Spleen (tissue), 11 donors: Measurements from ENCODE around the gene MED26. TPM values are rescaled to one million over a fixed set of nuclear protein-coding genes. Genes with fewer than 3 reads are reported as not detected.
A peak's percentile ranks its signal among the peaks of the same experiment; 100 is the strongest.

Experiments used
- DNase-seq: peaks from one replicate; pipeline ENCODE4 v3.0.0-alpha.2; 2020
- H3K27ac ChIP-seq, 8 donors: fragments of 200-600 bp; sonication (generic) in 7 of 8; 1 replicate in 4 of 8; 2 replicates in 4 of 8; pipeline versions ENCODE4 v1.5.0 to v1.8.0; 2016 to 2021; ENCODE audit warnings: inconsistent platforms in 4 of 8, mild to moderate bottlenecking in 4 of 8, moderate library complexity in 1 of 8
- H3K27me3 ChIP-seq, 7 donors: fragments of 200-600 bp; sonication (generic) in 6 of 7; replicated peaks in 1 of 7; 1 replicate in 4 of 7; 2 replicates in 3 of 7; pipeline versions ENCODE4 v1.5.0 to v1.8.0; 2016 to 2021; ENCODE audit warnings: inconsistent platforms in 3 of 7, mild to moderate bottlenecking in 1 of 7
- H3K36me3 ChIP-seq, 6 donors: fragments of 200-600 bp; sonication (generic) in 5 of 6; 1 replicate in 4 of 6; 2 replicates in 2 of 6; pipeline versions ENCODE4 v1.5.0 to v1.8.0; 2016 to 2021; ENCODE audit warnings: inconsistent platforms in 2 of 6
- H3K4me1 ChIP-seq, 6 donors: fragments of 200-600 bp; sonication (generic) in 5 of 6; 1 replicate in 3 of 6; 2 replicates in 3 of 6; pipeline versions ENCODE4 v1.5.0 to v1.8.0; 2016 to 2021; ENCODE audit warnings: inconsistent platforms in 3 of 6
- H3K4me3 ChIP-seq, 8 donors: fragments of 200-600 bp; sonication (generic) in 7 of 8; 1 replicate in 4 of 8; 2 replicates in 4 of 8; pipeline versions ENCODE4 v1.5.0 to v1.8.0; 2016 to 2021; ENCODE audit warnings: inconsistent platforms in 4 of 8, mild to moderate bottlenecking in 4 of 8, moderate library complexity in 2 of 8
- H3K9me3 ChIP-seq, 8 donors: fragments of 200-600 bp; sonication (generic) in 7 of 8; 1 replicate in 4 of 8; 2 replicates in 4 of 8; pipeline versions ENCODE4 v1.5.0 to v1.8.0; 2016 to 2021; ENCODE audit warnings: inconsistent platforms in 4 of 8
- POLR2A ChIP-seq, 3 donors: fragments of 450-650 bp; IDR thresholded peaks; one replicate each; pipeline ENCODE4 v1.5.1; 2017; ENCODE audit warnings: antibody characterized with exemption in 3 of 3, mild to moderate bottlenecking in 1 of 3
- POLR2AphosphoS5 ChIP-seq, 3 donors: sonication (generic); formaldehyde crosslinking; IDR thresholded peaks; one replicate each; pipeline ENCODE4 v1.5.1; 2017; ENCODE audit warnings: antibody characterized with exemption in 3 of 3
- whole genome bisulfite sequencing, 5 donors: extraction: QIAGEN DNeasy Blood & Tissue Kit in 3 of 5; methylation state at CpG; one replicate each; pipeline versions ENCODE4 v1.1.5 to v1.1.7; 2013 to 2018; 5-methylcytosine and 5-hydroxymethylcytosine counted together
- intact Hi-C: fragments of 100-400 bp; cut with DNase I; formaldehyde crosslinking; loops from one replicate; pipeline ENCODE4 v1.15.0; 2023; ENCODE audit warnings: low total_unique reads
- polyA plus RNA-seq, 3 donors: library from polyadenylated mRNA; stranded (reverse); fragments of 200-250 nt; gene quantifications; one replicate each; pipeline ENCODE4 v1.2.1, GENCODE V29; 2013
- total RNA-seq, 7 donors: library from RNA; depleted of rRNA in 3 of 7; stranded (reverse); fragments of >200 nt in 3 of 7; fragmentation: NEBNext Ultra II Directional in 4 of 7; extraction: Animal tissue kit (Norgen Biotek cat#: 25700) in 4 of 7; gene quantifications; one replicate each; pipeline versions ENCODE4 v1.1.0 to v1.2.1, GENCODE V29; 2016 to 2021
- TF ChIP-seq, protein P1 (sequence below), 11 experiments: fragments of 200-600 bp in 7 of 11; fragments of 450-650 bp in 4 of 11; sonication (generic) in 4 of 11; IDR thresholded peaks in 8 of 11; conservative IDR thresholded peaks in 3 of 11; 1 replicate in 7 of 11; 2 replicates in 4 of 11; pipeline versions ENCODE4 v1.4.0 to v1.8.0; 2016 to 2021; ENCODE audit warnings: antibody characterized with exemption in 11 of 11, inconsistent platforms in 4 of 11, mild to moderate bottlenecking in 1 of 11
- donor health status: healthy with polysubstance abuse.
- donor health status: DM: no; HTN: no; CAD: no; lungs with moderate emphysema.
- donor health status: DM: no; HTN: no; CAD: no.
- donor health status: Bipolar disorder and iron deficiency.
- donor health status: healthy.
- donor health status: DM: no; HTN: no; CAD: no.
- donor health status: DM: yes; HTN: yes; CAD: no.

MED26 gene
- total and polyA plus RNA-seq, 10 donors: 6.5 to 20.4 (median 15.7) TPM

DNA sequence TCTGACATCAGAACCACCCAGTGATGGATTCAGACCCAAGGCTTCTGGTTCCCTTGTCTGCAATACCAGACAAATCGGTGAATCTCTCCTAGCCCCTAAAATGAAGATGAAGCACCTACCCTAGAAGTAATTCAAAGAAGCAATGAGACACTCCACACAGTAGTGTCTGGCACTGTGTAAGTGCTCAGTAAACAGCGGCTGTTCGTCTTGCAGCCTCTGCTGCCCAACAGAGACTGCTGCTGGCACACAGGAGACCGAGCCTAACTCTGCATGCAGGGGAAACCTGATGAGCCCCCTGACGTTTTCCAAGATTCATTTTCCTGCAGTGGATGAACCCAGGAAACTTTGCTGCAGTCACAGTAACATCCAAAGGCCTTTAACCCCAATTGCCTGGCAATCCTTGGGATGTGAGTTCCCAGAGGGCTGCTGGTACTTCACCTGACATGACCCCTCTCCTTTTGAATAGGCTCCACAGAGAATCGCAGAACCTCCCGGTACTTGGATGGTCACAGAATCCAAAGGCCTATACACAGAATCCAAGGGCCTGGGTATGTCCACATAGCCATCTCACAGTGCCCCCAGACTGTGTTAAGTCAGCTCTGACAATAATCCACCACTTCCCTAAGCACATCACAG, 6.7 kb downstream of the MED26 start:
- no peak overlapping the region for H3K4me3 ChIP-seq
- intact Hi-C loops: no loop called here

GRCh38 chr19:16620584-16620983, 7.4 kb downstream of the MED26 start:
- Histone ChIP-seq H3K9me3 (no peaks in the 10 kb centered on the region), H3K27me3 (no peaks in the 10 kb centered on the region), H3K27ac (no peak overlapping the region), H3K36me3 (peaks cover 0 to 43% (median 7%) of the 10 kb centered on the region in 6 donors), H3K4me1 (peaks cover 24 to 100% (median 76%) of the 10 kb centered on the region in 6 donors), H3K4me3 (no peak overlapping the region)
- no peak for DNase-seq
- WGBS, 5 donors: 82 to 93% (median 91%) methylated on average over 3 of the region's 3 CpGs
- TF ChIP-seq POLR2AphosphoS5 (IDR thresholded peaks at IDR 0.05): no peak
- TF ChIP-seq, protein P1, sequence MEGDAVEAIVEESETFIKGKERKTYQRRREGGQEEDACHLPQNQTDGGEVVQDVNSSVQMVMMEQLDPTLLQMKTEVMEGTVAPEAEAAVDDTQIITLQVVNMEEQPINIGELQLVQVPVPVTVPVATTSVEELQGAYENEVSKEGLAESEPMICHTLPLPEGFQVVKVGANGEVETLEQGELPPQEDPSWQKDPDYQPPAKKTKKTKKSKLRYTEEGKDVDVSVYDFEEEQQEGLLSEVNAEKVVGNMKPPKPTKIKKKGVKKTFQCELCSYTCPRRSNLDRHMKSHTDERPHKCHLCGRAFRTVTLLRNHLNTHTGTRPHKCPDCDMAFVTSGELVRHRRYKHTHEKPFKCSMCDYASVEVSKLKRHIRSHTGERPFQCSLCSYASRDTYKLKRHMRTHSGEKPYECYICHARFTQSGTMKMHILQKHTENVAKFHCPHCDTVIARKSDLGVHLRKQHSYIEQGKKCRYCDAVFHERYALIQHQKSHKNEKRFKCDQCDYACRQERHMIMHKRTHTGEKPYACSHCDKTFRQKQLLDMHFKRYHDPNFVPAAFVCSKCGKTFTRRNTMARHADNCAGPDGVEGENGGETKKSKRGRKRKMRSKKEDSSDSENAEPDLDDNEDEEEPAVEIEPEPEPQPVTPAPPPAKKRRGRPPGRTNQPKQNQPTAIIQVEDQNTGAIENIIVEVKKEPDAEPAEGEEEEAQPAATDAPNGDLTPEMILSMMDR (IDR thresholded peaks at IDR 0.05 in 8 of 11, conservative IDR thresholded peaks at IDR 0.05 in 3 of 11): no peak
- intact Hi-C loops: no loop called here

More for the DNA sequence above, 6.7 kb downstream of the MED26 start:
- 81 to 91% (median 88%) methylated on average over 7 of the region's 7 CpGs for WGBS, 5 donors
- Histone ChIP-seq H3K27me3 (no peaks in the 10 kb centered on the region), H3K9me3 (no peaks in the 10 kb centered on the region), H3K27ac (no peak overlapping the region), H3K36me3 (peaks cover 0 to 44% (median 7%) of the 10 kb centered on the region in 6 donors), H3K4me1 (peaks cover 28 to 100% (median 76%) of the 10 kb centered on the region in 6 donors)
- TF ChIP-seq POLR2A (IDR thresholded peaks at IDR 0.05): no peak
- no peak for TF ChIP-seq POLR2AphosphoS5 (IDR thresholded peaks at IDR 0.05)
- TF ChIP-seq, protein P1 (IDR thresholded peaks at IDR 0.05 in 8 of 11, conservative IDR thresholded peaks at IDR 0.05 in 3 of 11): no peak
- DNase-seq: no peak

- Histone ChIP-seq H3K4me1 (peaks cover 25 to 100% (median 76%) of the 10 kb centered on the region in 6 donors), H3K9me3 (no peaks in the 10 kb centered on the region), H3K27ac (no peak overlapping the region), H3K36me3 (peaks cover 0 to 37% (median 6%) of the 10 kb centered on the region in 6 donors), H3K27me3 (no peaks in the 10 kb centered on the region), H3K4me3 (no peak overlapping the region)
- 90 to 98% (median 95%) methylated on average over 5 of the region's 5 CpGs for WGBS, 5 donors
- no peak for DNase-seq
- intact Hi-C loops: no loop called here
- TF ChIP-seq POLR2A (IDR thresholded peaks at IDR 0.05) (no peak), POLR2AphosphoS5 (IDR thresholded peaks at IDR 0.05) (no peak)
- TF ChIP-seq, protein P1 (IDR thresholded peaks at IDR 0.05 in 8 of 11, conservative IDR thresholded peaks at IDR 0.05 in 3 of 11): no peak
Observed at GRCh38 chr19:16620018-16620417, 8.0 kb downstream of the MED26 start.

DNA sequence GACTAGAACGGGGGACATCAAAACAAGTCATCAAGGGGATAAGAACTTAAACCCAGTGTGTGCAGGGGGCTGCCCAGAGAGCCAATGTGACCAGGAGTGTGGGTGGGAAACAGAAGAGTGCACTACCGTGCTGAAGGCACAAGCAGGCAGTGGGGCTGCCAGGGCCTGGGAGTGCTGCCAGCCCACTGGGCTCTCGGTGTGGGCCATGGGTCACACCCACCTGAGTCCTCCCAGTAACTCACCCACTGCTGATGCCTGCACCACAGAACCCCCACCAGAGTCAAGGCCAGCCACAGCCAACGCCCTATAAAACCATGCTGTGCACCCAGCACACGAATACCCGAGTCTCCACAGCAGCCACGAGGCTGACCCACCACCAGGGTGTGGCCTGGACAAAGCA, 8.5 kb downstream of the MED26 start:
- WGBS, 5 donors: 61 to 75% (median 70%) methylated on average over 7 of the region's 7 CpGs
- no peak for DNase-seq
- peaks cover 27 to 100% (median 79%) of the 10 kb centered on the region in 6 donors for H3K4me1 ChIP-seq
- H3K36me3 ChIP-seq: peaks cover 0 to 31% (median 3%) of the 10 kb centered on the region in 6 donors
- no peak overlapping the region for H3K4me3 ChIP-seq
- TF ChIP-seq POLR2A (IDR thresholded peaks at IDR 0.05) (no peak), POLR2AphosphoS5 (IDR thresholded peaks at IDR 0.05) (no peak)
- TF ChIP-seq, protein P1 (IDR thresholded peaks at IDR 0.05 in 8 of 11, conservative IDR thresholded peaks at IDR 0.05 in 3 of 11): no peak
- no peaks in the 10 kb centered on the region for H3K9me3 ChIP-seq
- intact Hi-C loops: no loop called here
- H3K27ac ChIP-seq: peak overlapping the region in 1 of 8 donors; percentile 33
- H3K27me3 ChIP-seq: no peaks in the 10 kb centered on the region
